NB4 (cell line): Measurements from ENCODE around the gene KRT33B.
"Not testable (repeated sequence)": the region's sequence is repeated elsewhere in the genome, so short reads cannot be mapped to it uniquely, and the experiment has no call there.

Experiments used
- DNase-seq: peaks from one replicate; pipeline ENCODE4 v3.0.0; 2010; ENCODE audit warnings: low read depth
- H3K4me3 ChIP-seq: one replicate; pipeline ENCODE4 v1.5.1; 2011; ENCODE audit warnings: mild to moderate bottlenecking, low read depth, low read length, moderate library complexity
- CTCF ChIP-seq: IDR thresholded peaks from one replicate; pipeline ENCODE4 v1.5.1; 2012; ENCODE audit warnings: low read depth, low read length
- MAX ChIP-seq: IDR thresholded peaks from 2 replicates; pipeline ENCODE4 v1.6.1; 2011; ENCODE audit warnings: low read depth, low read length
- MYC ChIP-seq: IDR thresholded peaks from 2 replicates; pipeline ENCODE4 v1.6.1; 2011; ENCODE audit warnings: low read depth, low read length
- POLR2A ChIP-seq: IDR thresholded peaks from 2 replicates; pipeline ENCODE4 v1.6.1; 2011; ENCODE audit warnings: mild to moderate bottlenecking; ENCODE audit not compliant: insufficient read length; ENCODE audit errors: extremely low read depth

KRT33B gene

GRCh38 chr17:41352597-41353366 is 16.8 kb downstream of the KRT33B start:
- DNase-seq: no peak
- H3K4me3 ChIP-seq: no peak overlapping the region
- no peak for TF ChIP-seq MAX
- no peak for TF ChIP-seq CTCF
- no peak for TF ChIP-seq MYC
- TF ChIP-seq POLR2A: no peak

- H3K4me3 ChIP-seq: no peak overlapping the region
- no peak for DNase-seq
- TF ChIP-seq CTCF (no peak), POLR2A (no peak), MYC (no peak), MAX (no peak)
These were observed 18.4 kb downstream of the KRT33B start for GRCh38 chr17:41351177-41351576.

- not testable (repeated sequence) for DNase-seq, H3K4me3 ChIP-seq
These were observed 19.2 kb downstream of the KRT33B start, which contains the start of gene KRT33A for GRCh38 chr17:41350381-41350878. Gene KRT33A (minus strand): TSS chr17:41350828. CDS start chr17:41350767, 61 bp downstream.

GRCh38 chr17:41347869-41348760 is 21.5 kb downstream of the KRT33B start:
- TF ChIP-seq POLR2A (no peak), CTCF (no peak), MYC (no peak), MAX (no peak)
- DNase-seq: no peak
- no peak overlapping the region for H3K4me3 ChIP-seq

GRCh38 chr17:41346421-41346820 is 23.2 kb downstream of the KRT33B start:
- not testable (repeated sequence) for DNase-seq, H3K4me3 ChIP-seq

- DNase-seq: no peak
- H3K4me3 ChIP-seq: no peak overlapping the region
- no peak for TF ChIP-seq CTCF
- no peak for TF ChIP-seq MYC
- TF ChIP-seq POLR2A: no peak
- no peak for TF ChIP-seq MAX
These were observed 23.6 kb downstream of the KRT33B start for GRCh38 chr17:41345992-41346391.
